Peyer's patch (tissue), 4 donors: Measurements from ENCODE around the gene DHRSX. TPM values are rescaled to one million over a fixed set of nuclear protein-coding genes. Genes with fewer than 3 reads are reported as not detected.
A peak's percentile ranks its signal among the peaks of the same experiment; 100 is the strongest.
"Not testable (repeated sequence)": the region's sequence is repeated elsewhere in the genome, so short reads cannot be mapped to it uniquely, and the experiment has no call there.

ENCODE experiments used
- DNase-seq, 3 donors: peaks; one replicate each; pipeline ENCODE4 v3.0.0-alpha.2; 2017 to 2019
- H3K27ac ChIP-seq, 4 donors: fragments of 200-600 bp; sonication (generic); one replicate each; pipeline ENCODE4 v1.5.1; 2016 to 2019
- H3K27me3 ChIP-seq, 2 donors: fragments of 200-600 bp; sonication (generic); one replicate each; pipeline ENCODE4 v1.5.1; 2019
- H3K36me3 ChIP-seq, 3 donors: fragments of 200-600 bp; sonication (generic); one replicate each; pipeline ENCODE4 v1.5.1; 2016 to 2019
- H3K4me1 ChIP-seq, 4 donors: fragments of 200-600 bp; sonication (generic); one replicate each; pipeline ENCODE4 v1.5.1; 2016 to 2019
- H3K4me3 ChIP-seq, 4 donors: fragments of 200-600 bp; sonication (generic); 1 replicate in 3 of 4; 2 replicates in 1 of 4; pipeline ENCODE4 v1.5.1; 2016 to 2019; ENCODE audit warnings: mild to moderate bottlenecking in 1 of 4
- H3K9me3 ChIP-seq, 4 donors: fragments of 200-600 bp; sonication (generic); one replicate each; pipeline ENCODE4 v1.5.1; 2016 to 2019; ENCODE audit warnings: mild to moderate bottlenecking in 1 of 4
- CTCF ChIP-seq, 6 experiments: fragments of 450-650 bp in 4 of 6; fragments of 200-600 bp in 2 of 6; sonication (generic) in 1 of 6; IDR thresholded peaks; one replicate each; pipeline ENCODE4 v1.5.1; 2017 to 2019; ENCODE audit warnings: antibody characterized with exemption in 6 of 6, mild to moderate bottlenecking in 3 of 6, moderate library complexity in 1 of 6
- POLR2A ChIP-seq, 2 donors: fragments of 450-650 bp; IDR thresholded peaks; one replicate each; pipeline ENCODE4 v1.5.1; 2017; ENCODE audit warnings: antibody characterized with exemption in 2 of 2, mild to moderate bottlenecking in 2 of 2, moderate library complexity in 2 of 2
- total RNA-seq, 4 donors: library from RNA; depleted of rRNA; stranded (reverse); fragments of >200 nt; gene quantifications; one replicate each; pipeline ENCODE4 v1.1.0, GENCODE V29; 2016

DHRSX gene
- total RNA-seq, 4 donors from 2014 or later: 21.5 to 55.4 (median 40.4) TPM

- Histone ChIP-seq H3K36me3 (no peaks in the 10 kb centered on the region), H3K27me3 (no peaks in the 10 kb centered on the region), H3K4me3 (no peak overlapping the region), H3K27ac (no peak overlapping the region), H3K9me3 (no peaks in the 10 kb centered on the region), H3K4me1 (peaks cover 0 to 7% (median 0%) of the 10 kb centered on the region in 4 donors)
- DNase-seq: no peak
- TF ChIP-seq POLR2A (IDR thresholded peaks at IDR 0.05): no peak
- TF ChIP-seq CTCF (IDR thresholded peaks at IDR 0.05): no peak
These were observed 21.4 kb downstream of the DHRSX start for GRCh38 chrX:2479420-2479780.

- Histone ChIP-seq H3K27ac (no peak overlapping the region), H3K4me1 (peaks cover 0 to 14% (median 0%) of the 10 kb centered on the region in 4 donors), H3K27me3 (no peaks in the 10 kb centered on the region), H3K9me3 (no peaks in the 10 kb centered on the region), H3K4me3 (no peak overlapping the region), H3K36me3 (no peaks in the 10 kb centered on the region)
- TF ChIP-seq CTCF (IDR thresholded peaks at IDR 0.05) (no peak), POLR2A (IDR thresholded peaks at IDR 0.05) (no peak)
- DNase-seq: peak in 2 of 3 donors; percentile 18 to 28
These were observed 22.0 kb downstream of the DHRSX start for GRCh38 chrX:2478546-2479419.

- Histone ChIP-seq H3K4me1 (peaks cover 0 to 18% (median 0%) of the 10 kb centered on the region in 4 donors), H3K27ac (peak overlapping the region in 1 of 4 donors; percentile 38)
- DNase-seq: peak in 1 of 3 donors; percentile 65
- not testable (repeated sequence) for H3K4me3 ChIP-seq, H3K9me3 ChIP-seq, H3K36me3 ChIP-seq, H3K27me3 ChIP-seq
These were observed 23.5 kb downstream of the DHRSX start for GRCh38 chrX:2477313-2477712.

- TF ChIP-seq CTCF (IDR thresholded peaks at IDR 0.05) (no peak), POLR2A (IDR thresholded peaks at IDR 0.05) (no peak)
- peak in 2 of 3 donors; percentile 27 to 35 for DNase-seq
- Histone ChIP-seq H3K4me3 (no peak overlapping the region), H3K36me3 (no peaks in the 10 kb centered on the region), H3K27me3 (no peaks in the 10 kb centered on the region), H3K27ac (no peak overlapping the region), H3K4me1 (peaks cover 0 to 18% (median 0%) of the 10 kb centered on the region in 4 donors), H3K9me3 (no peaks in the 10 kb centered on the region)
These were observed 25.6 kb downstream of the DHRSX start for GRCh38 chrX:2474963-2475726.

- no peaks in the 10 kb centered on the region for H3K9me3 ChIP-seq
- H3K27ac ChIP-seq: no peak overlapping the region
- no peak overlapping the region for H3K4me3 ChIP-seq
- TF ChIP-seq POLR2A (IDR thresholded peaks at IDR 0.05) (no peak), CTCF (IDR thresholded peaks at IDR 0.05) (no peak)
- no peaks in the 10 kb centered on the region for H3K36me3 ChIP-seq
- DNase-seq: peak in 1 of 3 donors; percentile 36
- peaks cover 0 to 18% (median 0%) of the 10 kb centered on the region in 4 donors for H3K4me1 ChIP-seq
- no peaks in the 10 kb centered on the region for H3K27me3 ChIP-seq
These were observed 26.4 kb downstream of the DHRSX start for GRCh38 chrX:2474280-2474962.

GRCh38 chrX:2473064-2473463 is 27.7 kb downstream of the DHRSX start:
- Histone ChIP-seq H3K4me1 (peaks cover 0 to 18% (median 0%) of the 10 kb centered on the region in 4 donors), H3K27ac (peak overlapping the region in 1 of 4 donors; percentile 42)
- peak in 2 of 3 donors; percentile 47 to 62 for DNase-seq
- H3K9me3 ChIP-seq, H3K4me3 ChIP-seq, H3K36me3 ChIP-seq, H3K27me3 ChIP-seq: not testable (repeated sequence)
